ENCODE results near the gene EIF3D.

EIF3D gene

DNA sequence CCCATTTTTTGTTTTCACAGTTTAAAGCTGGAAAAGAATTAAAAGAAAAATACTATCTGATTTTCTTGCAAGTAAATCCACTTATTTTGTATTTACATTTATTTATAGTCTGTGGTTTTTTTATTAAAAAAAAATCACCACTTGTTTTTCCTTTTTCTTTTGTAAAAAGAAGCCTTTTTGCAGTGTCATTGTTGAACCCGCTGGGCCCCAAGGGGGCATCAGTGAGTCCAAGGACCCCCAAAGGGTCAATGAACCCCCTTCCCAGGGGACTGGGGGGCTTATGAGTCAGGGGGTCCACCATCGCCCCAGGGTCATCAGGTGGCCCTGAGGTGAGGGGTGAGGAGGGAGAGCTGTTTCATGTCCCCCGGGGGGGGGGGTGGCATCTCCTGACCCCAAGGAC lies 34.0 kb upstream of the EIF3D start:
- no peak for FAIRE-seq
- DNase-seq (ENCODE audit: insufficient read length, low spot score), result no peak
- TF ChIP-seq POLR2A (IDR thresholded peaks at IDR 0.05; ENCODE audit: low read depth, low read length), result no peak

GRCh38 chr22:36562261-36562835 lies 33.4 kb upstream of the EIF3D start:
- FAIRE-seq (peak; percentile 83), DNase-seq (ENCODE audit: insufficient read length, low spot score) (peak; percentile 70)
- TF ChIP-seq POLR2A (IDR thresholded peaks at IDR 0.05; ENCODE audit: low read depth, low read length), result no peak

DNA sequence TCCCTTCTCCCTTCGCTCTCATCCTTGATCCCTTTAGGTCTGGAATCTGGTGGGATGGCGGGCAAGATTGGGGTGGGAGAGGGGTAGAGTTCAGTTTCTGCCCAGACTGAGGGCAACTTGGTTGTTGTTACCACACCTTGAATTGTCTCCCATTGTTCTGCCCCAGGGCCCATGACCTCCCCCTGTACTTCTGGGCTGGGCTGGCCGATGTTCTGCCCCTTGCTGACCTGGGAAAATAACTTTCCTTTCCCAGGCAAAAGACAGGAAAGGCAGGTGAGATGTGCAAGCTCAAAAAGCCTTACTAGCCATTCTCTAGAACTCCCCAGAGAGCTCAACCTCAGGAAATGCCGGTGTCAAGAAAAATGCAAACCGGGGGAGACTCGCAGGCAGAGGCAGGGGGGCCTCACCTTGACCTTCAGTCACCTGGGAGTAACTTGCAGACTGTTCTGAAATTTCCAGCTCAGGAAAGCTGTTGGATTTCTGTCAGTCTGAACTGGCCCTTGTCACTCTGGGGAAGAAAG lies 32.4 kb upstream of the EIF3D start:
- no peak for FAIRE-seq
- no peak for TF ChIP-seq POLR2A (IDR thresholded peaks at IDR 0.05; ENCODE audit: low read depth, low read length)
- no peak for DNase-seq (ENCODE audit: insufficient read length, low spot score)

DNA sequence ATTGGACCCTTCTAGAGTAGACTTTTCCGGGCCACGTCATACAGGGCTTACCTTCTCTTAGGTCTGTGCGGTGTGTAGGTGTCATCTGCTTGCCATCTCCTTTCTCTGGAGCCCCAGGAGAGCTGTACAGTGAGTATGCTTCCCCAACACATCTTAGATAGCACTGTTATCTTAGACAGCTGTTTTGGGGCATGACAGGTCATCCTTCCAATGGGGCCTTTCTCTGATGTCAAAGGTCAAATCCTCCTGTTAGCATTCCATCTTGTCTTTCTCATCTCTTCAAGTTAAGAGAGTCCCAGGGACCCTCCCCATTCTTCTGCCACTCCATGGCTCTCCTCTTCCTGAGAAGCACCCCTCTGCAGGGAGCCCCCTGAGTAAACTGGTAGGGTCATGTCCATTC lies 31.0 kb upstream of the EIF3D start:
- DNase-seq (ENCODE audit: insufficient read length, low spot score) (no peak), FAIRE-seq (no peak)
- TF ChIP-seq POLR2A (IDR thresholded peaks at IDR 0.05; ENCODE audit: low read depth, low read length), result no peak

- FAIRE-seq (no peak), DNase-seq (ENCODE audit: insufficient read length, low spot score) (no peak)
- no peak for TF ChIP-seq POLR2A (IDR thresholded peaks at IDR 0.05; ENCODE audit: low read depth, low read length)
Observed at GRCh38 chr22:36554098-36554497, 25.1 kb upstream of the EIF3D start.

DNA sequence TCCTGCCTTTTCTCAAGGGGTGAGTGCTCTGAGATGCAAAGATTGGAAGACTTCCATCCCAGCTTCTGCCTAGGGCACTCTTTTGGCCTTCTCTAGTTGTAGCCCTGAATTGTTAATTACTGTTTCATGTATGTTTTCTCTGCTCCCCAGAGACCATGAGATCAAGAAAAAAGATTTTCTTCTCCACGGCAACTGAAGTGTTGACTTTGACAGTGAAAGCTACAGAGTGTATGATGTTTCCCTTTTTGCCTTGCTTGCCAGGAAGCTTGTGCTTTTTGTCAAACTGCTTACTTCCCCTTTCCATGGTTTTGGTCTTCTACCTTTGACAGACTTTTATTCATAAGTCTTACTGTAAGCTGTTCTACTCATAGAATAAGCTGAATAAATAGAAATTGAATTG lies 23.3 kb upstream of the EIF3D start:
- no peak for TF ChIP-seq POLR2A (IDR thresholded peaks at IDR 0.05; ENCODE audit: low read depth, low read length)
- DNase-seq (ENCODE audit: insufficient read length, low spot score) (no peak), FAIRE-seq (no peak)

GRCh38 chr22:36550701-36551495 lies 21.9 kb upstream of the EIF3D start:
- TF ChIP-seq POLR2A (IDR thresholded peaks at IDR 0.05; ENCODE audit: low read depth, low read length), result no peak
- DNase-seq (ENCODE audit: insufficient read length, low spot score) (no peak), FAIRE-seq (no peak)

- no peak for DNase-seq (ENCODE audit: insufficient read length, low spot score)
- no peak for FAIRE-seq
- TF ChIP-seq POLR2A (IDR thresholded peaks at IDR 0.05; ENCODE audit: low read depth, low read length), result no peak
Observed at GRCh38 chr22:36549033-36549432, 20.1 kb upstream of the EIF3D start.

DNA sequence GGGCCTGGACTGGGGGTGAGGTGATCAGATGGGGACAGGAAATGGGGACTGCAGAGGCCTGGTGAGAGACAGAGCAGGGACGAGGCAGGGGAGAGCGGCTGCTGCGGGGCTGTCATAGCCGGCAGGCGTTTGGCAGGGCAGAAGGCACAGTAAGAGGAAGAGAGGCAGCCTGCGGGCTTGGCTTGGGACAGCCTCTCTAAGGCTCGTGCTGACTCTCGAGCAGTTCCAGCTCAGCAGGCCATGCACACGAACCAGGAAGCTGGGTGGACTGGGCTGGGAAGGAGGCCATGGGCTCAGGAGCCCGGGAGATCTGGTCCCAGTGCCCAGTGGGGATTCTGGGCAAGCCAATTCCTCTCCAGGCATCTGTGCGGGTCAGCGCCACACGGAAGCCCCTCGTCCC lies 19.6 kb upstream of the EIF3D start:
- FAIRE-seq (no peak), DNase-seq (ENCODE audit: insufficient read length, low spot score) (no peak)
- no peak for TF ChIP-seq POLR2A (IDR thresholded peaks at IDR 0.05; ENCODE audit: low read depth, low read length)

DNA sequence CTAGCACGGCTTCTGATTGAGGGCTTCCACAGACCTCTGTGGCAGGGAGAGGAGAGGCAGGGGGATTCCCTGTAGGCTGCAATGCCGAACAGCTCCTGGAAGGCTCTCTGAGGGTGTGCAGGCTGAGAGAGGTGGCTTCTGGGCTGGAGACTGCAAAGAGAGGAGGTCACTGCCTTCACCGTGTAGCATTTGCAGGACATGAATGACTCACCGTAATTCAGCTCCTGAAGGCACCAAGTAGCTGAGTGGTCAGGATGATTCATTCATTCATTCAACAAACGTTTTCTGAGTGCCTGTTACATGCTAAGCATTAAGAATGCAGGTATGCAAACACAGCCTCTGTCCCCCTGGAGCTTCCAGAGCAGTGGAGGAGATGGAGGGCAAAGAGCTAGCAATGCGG lies 18.0 kb upstream of the EIF3D start:
- FAIRE-seq (peak; percentile 90), DNase-seq (ENCODE audit: insufficient read length, low spot score) (no peak)
- no peak for TF ChIP-seq POLR2A (IDR thresholded peaks at IDR 0.05; ENCODE audit: low read depth, low read length)

DNA sequence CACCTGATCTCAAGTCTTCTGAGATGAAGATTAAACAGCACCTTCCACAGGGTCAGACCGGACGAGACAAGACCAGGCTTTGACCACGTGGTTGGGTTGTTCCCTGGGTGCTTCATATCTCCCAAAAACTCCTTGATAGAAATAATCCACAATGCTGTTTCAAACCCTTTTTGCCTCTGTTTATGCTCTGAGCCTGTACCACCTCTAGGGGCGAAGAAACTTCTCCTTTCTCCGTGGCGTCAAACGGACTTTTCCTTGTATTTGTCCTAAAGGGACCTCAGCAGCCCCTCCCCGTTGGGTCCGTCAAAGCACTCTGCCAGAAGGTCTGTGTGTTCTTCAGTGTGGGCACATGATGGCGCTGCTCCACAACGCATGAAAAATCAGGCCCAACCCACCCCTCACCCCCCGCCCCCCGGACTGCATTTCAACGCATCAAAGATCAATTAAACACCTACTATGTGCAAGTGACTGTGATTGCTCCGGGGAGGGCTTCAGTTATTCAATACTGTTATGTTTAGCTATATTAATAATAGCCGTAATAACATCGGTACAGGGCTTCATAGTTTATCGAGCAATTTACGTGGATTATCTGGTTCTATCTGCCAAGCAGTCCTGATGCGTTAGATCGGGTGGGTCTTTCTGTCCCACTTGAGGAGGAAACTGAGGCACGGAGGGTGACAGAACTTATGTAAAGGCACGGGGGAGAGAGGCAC lies 17.3 kb upstream of the EIF3D start:
- DNase-seq (ENCODE audit: insufficient read length, low spot score) (no peak), FAIRE-seq (no peak)

DNA sequence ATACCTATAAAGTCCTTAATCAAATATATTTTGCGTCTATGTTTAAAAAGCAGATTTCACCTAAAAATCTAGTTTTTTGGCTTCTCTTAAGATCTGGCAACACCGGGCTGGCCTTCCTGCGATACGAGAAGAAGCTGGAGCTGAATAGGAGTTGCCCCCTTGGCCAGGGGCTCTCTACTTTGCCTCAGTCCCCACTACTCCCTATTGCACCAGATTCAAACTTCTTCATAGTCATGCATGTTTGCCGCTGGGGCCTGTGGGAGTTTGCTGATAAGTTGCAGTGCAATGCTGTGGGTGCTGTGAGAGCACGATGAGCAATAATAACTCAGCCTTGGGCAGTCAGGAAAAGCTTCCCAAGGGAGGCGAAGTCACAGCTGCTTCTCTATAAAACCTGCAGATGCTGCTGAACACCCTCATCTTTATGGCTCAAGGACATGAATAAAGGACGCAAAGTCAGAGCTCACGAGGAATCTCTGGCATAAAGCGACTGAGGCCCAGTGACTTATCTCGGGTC lies 15.2 kb upstream of the EIF3D start:
- FAIRE-seq (no peak), DNase-seq (ENCODE audit: insufficient read length, low spot score) (no peak)
- TF ChIP-seq POLR2A (IDR thresholded peaks at IDR 0.05; ENCODE audit: low read depth, low read length), result no peak

More for the DNA sequence above, 17.3 kb upstream of the EIF3D start:
- TF ChIP-seq POLR2A (IDR thresholded peaks at IDR 0.05; ENCODE audit: low read depth, low read length), result no peak

DNA sequence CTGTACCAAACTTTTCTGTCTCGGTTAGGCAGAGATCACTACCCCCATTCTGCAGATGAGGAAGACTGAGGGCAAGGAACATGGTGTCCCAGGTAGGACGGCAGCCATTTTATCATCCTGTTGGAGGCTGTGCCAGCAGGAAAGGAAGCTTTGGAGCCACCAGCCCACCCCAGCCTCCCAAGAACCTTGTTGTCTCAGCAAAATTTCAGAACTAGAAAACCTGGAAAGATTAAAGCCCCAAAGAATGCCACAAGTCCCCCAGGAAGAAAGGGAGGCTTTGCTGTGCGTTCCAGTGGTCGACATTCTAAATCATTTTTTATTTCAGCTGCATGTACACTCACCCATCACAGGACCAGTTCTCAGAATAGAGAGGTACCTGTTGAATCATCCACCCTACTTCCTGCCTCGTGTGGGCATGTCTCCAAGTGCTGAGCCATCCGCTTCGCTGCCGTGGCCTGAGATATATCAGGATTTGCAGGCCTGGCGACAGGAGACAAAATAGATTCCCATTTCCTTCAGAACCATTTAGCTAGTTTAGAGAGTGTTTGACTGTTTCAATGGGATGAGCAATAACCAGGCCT lies 13.0 kb upstream of the EIF3D start:
- no peak for TF ChIP-seq POLR2A (IDR thresholded peaks at IDR 0.05; ENCODE audit: low read depth, low read length)
- DNase-seq (ENCODE audit: insufficient read length, low spot score) (no peak), FAIRE-seq (peak; percentile 80)

Data from H54 (cell line).